ENCODE measurements around the gene KIF24. TPM values are rescaled to one million over a fixed set of nuclear protein-coding genes. Genes with fewer than 3 reads are reported as not detected.
"Not testable (repeated sequence)": the region's sequence is repeated elsewhere in the genome, so short reads cannot be mapped to it uniquely, and the experiment has no call there.

KIF24 gene
- total RNA-seq, 1 donor from 2014 or later = 6.0 TPM

GRCh38 chr9:34367751-34368410 lies 38.8 kb upstream of the KIF24 start:
- intact Hi-C loops (cut with micrococcal nuclease) = not testable (repeated sequence)

- intact Hi-C loops (cut with micrococcal nuclease) = no loop called here
These were observed 37.3 kb upstream of the KIF24 start for GRCh38 chr9:34366365-34366764.

- intact Hi-C loops (cut with micrococcal nuclease) = no loop called here
These were observed 36.2 kb upstream of the KIF24 start for GRCh38 chr9:34365282-34365681.

GRCh38 chr9:34363619-34364351 lies 34.7 kb upstream of the KIF24 start:
- intact Hi-C loops (cut with micrococcal nuclease) = no loop called here

GRCh38 chr9:34362614-34363214 lies 33.6 kb upstream of the KIF24 start:
- intact Hi-C loops (cut with micrococcal nuclease) = no loop called here

GRCh38 chr9:34352957-34353356 lies 23.9 kb upstream of the KIF24 start:
- intact Hi-C loops (cut with micrococcal nuclease) = not testable (repeated sequence)

GRCh38 chr9:34352122-34352652 lies 23.1 kb upstream of the KIF24 start:
- intact Hi-C loops (cut with micrococcal nuclease) = not testable (repeated sequence)

GRCh38 chr9:34349324-34349723 lies 20.3 kb upstream of the KIF24 start:
- intact Hi-C loops (cut with micrococcal nuclease) = no loop called here

- intact Hi-C loops (cut with micrococcal nuclease) = no loop called here
These were observed 18.7 kb upstream of the KIF24 start for GRCh38 chr9:34347800-34348158.

GRCh38 chr9:34346873-34347799 lies 18.1 kb upstream of the KIF24 start:
- intact Hi-C loops (cut with micrococcal nuclease) = no loop called here

- intact Hi-C loops (cut with micrococcal nuclease) = no loop called here
These were observed 14.5 kb upstream of the KIF24 start for GRCh38 chr9:34343605-34344004.

GRCh38 chr9:34343090-34343489 lies 14.0 kb upstream of the KIF24 start:
- intact Hi-C loops (cut with micrococcal nuclease) = no loop called here

- intact Hi-C loops (cut with micrococcal nuclease) = no loop called here
These were observed 12.7 kb upstream of the KIF24 start for GRCh38 chr9:34341659-34342295.

- intact Hi-C loops (cut with micrococcal nuclease) = no loop called here
These were observed 9.8 kb upstream of the KIF24 start for GRCh38 chr9:34338665-34339385.

GRCh38 chr9:34338079-34338478 lies 9.0 kb upstream of the KIF24 start:
- intact Hi-C loops (cut with micrococcal nuclease) = not testable (repeated sequence)

GRCh38 chr9:34337403-34337802 lies 8.3 kb upstream of the KIF24 start:
- intact Hi-C loops (cut with micrococcal nuclease) = no loop called here

GRCh38 chr9:34335376-34335775 lies 6.3 kb upstream of the KIF24 start:
- intact Hi-C loops (cut with micrococcal nuclease) = no loop called here

GRCh38 chr9:34334916-34335315 lies 5.8 kb upstream of the KIF24 start:
- intact Hi-C loops (cut with micrococcal nuclease) = loop anchor here (5.0 kb wide), 1 partner anchor 102 kb away; no protein-coding TSS in a partner anchor

- intact Hi-C loops (cut with micrococcal nuclease) = loop anchor here (5.0 kb wide), 1 partner anchor 103 kb away; no protein-coding TSS in a partner anchor
These were observed 5.3 kb upstream of the KIF24 start for GRCh38 chr9:34334337-34334824.

GRCh38 chr9:34333836-34334235 lies 4.8 kb upstream of the KIF24 start:
- intact Hi-C loops (cut with micrococcal nuclease) = loop anchor here (5.0 kb wide), 1 partner anchor 103 kb away; no protein-coding TSS in a partner anchor
